GM19328 (cell line): Measurements from ENCODE around the gene ELAC2.
A peak's percentile ranks its signal among the peaks of the same experiment; 100 is the strongest.

Experiments used
- ATAC-seq: cut with Tn5 transposase; IDR thresholded peaks from one replicate; pipeline ENCODE4 v1.9.1; 2021; ENCODE audit warnings: mild to moderate bottlenecking, moderate library complexity; ENCODE audit not compliant: unreplicated experiment

Gene ELAC2

DNA sequence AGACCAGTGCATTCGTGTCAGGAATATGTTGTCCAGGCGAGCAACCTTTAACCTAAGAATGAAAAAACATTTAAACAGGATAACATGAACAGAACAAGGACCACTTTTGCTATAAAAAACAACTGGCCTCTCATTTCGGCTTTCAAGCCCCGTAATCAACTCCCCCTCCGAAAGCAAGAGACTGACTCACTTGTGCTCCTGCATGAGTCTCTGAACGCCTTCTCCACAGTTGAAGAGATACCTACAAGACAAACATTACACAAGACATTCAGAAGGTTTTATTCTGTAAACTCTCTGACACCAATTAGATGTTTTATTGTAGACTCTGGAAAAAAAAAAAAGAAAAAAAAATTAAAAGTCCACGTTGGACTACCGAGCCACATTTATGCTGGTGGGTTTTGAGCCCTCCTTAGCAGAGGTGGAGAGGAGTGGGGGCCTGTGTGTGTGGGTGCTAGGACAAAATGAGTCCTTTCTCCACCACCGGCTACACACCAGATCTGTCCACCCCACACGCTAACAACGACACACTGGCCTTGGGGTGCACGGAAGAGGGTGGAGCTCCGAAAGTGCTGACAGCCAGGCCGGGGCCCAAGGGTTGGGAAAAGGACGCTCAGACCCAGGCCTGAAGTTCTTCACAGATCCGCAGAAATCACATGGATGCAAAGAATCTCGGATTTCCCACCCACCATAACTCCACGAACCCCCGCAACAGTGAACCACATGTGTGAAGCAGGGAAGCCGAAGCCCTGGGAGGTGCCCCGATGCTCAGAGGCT is 759 bp downstream of the ELAC2 start:
- ATAC-seq: peak; percentile 11

- no peak for ATAC-seq
Observed at GRCh38 chr17:13014801-13015200, 3.0 kb downstream of the ELAC2 start.

DNA sequence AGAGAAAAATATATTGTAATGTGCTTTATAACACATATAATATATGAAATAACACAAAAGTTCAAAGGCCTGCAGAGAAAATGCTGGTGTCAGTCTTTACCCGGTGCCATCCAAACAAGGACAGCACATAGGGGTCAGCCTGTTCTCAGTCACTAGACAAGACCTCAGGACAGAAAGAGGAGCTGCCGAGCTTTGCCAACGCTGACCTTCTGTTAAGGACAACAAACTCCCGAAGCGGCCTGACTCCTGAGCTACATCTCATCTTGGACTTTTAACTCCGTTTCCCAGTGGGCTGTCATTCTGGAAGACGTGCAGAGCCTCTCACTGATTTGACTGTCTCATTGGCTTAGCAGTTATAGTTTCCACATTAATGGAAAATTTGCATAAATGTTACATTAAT is 6.9 kb downstream of the ELAC2 start:
- no peak for ATAC-seq

- ATAC-seq: no peak
Observed at GRCh38 chr17:13008461-13008860, 9.4 kb downstream of the ELAC2 start.

GRCh38 chr17:13005530-13005929 is 12.3 kb downstream of the ELAC2 start:
- no peak for ATAC-seq

DNA sequence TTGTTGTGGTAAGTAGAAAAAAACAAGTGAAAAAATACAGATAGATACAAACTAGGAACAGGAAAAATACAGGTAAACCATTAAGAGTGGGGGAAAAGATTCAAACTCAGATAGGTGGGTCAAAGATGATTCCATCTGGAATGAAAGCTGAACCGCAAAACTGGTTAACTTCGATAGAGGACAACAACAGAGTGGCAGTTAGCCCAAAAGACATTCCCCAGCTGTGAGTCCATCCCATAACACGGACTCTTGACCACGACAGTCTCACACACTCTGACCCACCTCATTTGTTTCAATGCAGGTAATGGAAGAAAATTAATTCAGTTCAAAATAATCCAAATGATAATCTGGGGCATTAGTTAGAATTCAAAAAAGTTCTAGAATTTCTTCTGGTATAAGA is 13.5 kb downstream of the ELAC2 start:
- no peak for ATAC-seq

GRCh38 chr17:13003927-13004326 is 13.9 kb downstream of the ELAC2 start:
- no peak for ATAC-seq

DNA sequence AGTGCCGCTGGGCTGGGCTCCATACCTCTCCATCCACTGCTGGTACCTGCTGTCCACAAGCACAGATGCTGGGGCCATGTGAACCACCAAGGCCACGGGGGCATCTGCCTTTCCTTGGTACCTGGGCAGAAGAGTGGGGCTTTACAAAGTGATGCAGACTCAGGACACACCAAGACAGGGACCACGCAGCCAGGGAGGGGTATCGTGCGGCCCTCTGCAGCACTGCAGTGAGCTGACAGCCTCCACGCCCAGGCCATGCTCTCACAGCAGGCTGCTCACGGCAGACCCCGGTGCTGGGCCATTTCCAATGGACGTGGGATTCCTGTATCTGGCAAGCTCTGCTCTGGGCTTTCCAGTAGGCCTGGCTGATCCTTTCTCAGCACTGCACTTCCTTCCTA is 14.4 kb downstream of the ELAC2 start:
- no peak for ATAC-seq

GRCh38 chr17:13002761-13003453 is 14.9 kb downstream of the ELAC2 start:
- no peak for ATAC-seq

DNA sequence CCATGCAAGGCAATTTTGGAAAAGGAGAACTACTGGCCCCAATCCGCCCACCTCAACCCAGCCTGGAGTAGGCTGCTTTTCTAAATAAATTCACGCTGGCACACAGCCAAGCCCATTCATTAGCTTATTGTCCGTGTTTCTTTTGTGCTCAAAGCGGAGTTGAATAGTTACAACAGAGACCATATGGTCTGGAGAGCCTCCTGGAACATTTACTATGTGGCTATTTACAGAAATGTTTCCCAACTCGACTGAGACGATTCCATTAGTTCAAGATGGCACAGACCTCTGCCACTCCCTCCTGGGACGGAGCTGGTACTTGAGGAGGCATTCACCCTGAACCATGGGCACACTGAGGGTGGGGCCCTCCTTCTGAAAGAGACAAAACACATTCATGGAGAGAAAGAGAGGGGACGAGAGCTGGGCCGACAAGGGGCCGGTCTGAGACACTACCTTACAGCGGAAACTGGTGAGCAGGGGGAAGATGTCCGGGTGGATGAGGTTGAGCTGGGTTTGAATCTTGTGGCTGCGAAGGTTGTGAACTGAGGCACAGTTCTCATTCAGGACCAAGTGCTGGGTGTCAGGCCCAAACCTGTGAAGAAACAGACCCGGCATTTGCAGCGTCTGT is 15.7 kb downstream of the ELAC2 start:
- no peak for ATAC-seq

DNA sequence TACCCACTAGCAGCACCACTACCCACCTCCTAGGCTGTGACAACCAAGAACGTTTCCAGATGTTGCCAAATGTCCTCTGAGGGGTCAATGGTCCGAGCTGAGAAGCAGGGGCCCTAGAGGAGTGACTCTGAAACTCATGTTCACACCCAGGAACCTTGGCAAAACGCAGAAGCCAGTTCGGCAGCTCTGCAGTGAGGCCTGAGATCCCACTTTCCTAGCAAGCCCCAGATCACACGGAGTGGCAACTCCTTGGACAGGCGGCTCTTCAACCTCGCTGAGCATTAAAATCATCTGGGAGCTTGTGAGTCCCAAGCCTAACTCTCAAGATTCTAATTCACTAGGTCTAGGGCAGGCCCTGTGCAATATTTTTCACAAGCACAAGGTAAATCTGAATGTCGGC is 17.3 kb downstream of the ELAC2 start:
- ATAC-seq: no peak

GRCh38 chr17:12998874-12999273 is 19.0 kb downstream of the ELAC2 start:
- ATAC-seq: no peak

GRCh38 chr17:12998461-12998860 is 19.4 kb downstream of the ELAC2 start:
- no peak for ATAC-seq

DNA sequence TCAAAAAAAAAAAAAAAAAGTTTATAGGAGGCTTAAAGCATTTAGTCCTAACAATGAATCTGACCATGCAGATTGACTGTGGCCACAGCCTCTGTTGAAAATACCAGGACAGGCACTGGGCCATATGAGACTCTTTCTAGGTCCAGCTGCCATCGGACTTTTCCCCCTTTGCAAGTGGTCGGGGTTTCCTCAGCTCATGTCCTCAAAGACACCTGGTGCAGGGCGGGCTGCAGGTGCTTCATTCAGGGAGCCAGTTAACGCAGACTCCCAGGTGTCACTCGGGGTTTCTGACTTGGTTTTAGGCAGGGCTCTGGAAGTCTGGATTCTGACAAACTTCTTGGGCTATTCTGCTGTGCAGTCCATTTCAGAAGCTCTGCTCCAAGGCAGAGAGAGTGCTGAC is 20.9 kb downstream of the ELAC2 start:
- no peak for ATAC-seq

GRCh38 chr17:12996357-12996756 is 21.5 kb downstream of the ELAC2 start:
- no peak for ATAC-seq

- no peak for ATAC-seq
Observed at GRCh38 chr17:12995896-12996295, 21.9 kb downstream of the ELAC2 start.

DNA sequence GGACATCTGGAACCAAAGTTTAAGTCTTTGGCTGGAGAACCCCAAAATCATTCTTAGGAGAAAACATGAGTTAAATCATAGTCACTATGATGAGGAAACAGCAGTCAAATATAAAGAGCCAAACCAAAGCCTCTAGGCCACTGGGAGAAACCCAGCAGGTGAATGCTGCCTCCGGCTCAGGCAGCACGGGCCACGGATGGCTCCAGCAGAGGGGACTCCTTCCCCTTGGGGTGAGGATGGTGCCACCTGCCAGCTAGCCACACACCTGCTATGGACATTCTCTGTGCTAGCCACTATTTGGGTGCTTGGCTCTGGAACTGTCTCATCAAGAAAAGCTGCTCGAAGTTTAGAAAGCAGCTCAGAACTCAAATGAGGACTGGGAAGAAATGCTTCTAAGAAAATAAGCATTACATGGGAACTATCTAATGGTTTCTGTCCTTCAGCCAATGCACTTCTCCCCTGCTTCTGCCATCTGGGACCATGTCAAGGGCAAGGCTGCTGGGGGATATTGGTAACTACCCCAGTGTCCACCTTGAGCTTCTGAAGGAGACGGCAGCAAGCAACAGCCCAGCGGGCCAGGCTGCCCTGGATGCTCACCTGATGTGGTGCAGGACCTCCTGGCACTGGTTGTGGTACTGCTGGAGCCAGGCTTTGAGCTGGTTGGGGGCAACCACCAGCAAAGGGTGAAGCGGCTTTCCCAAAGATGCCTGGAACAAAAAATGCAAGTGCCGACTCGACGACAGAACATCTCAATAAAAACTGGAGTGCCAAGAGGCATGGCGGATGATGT is 22.5 kb downstream of the ELAC2 start:
- ATAC-seq: no peak

GRCh38 chr17:12994341-12995074 is 23.3 kb downstream of the ELAC2 start:
- ATAC-seq: no peak

GRCh38 chr17:12993631-12994030 is 24.2 kb downstream of the ELAC2 start:
- no peak for ATAC-seq

GRCh38 chr17:12992676-12993075 is 25.2 kb downstream of the ELAC2 start:
- no peak for ATAC-seq

- no peak for ATAC-seq
Observed at GRCh38 chr17:12990926-12991325, 26.9 kb downstream of the ELAC2 start.
